ENCODE results near the gene NDRG4. TPM values are rescaled to one million over a fixed set of nuclear protein-coding genes. Genes with fewer than 3 reads are reported as not detected.
A peak's percentile ranks its signal among the peaks of the same experiment; 100 is the strongest.

Gene NDRG4
- total and polyA plus RNA-seq, 2 of the 13 experiments (the other 11 are each of a cell fraction or from before 2014, with no cell fraction given) = 1.7 to 2.7 TPM

DNA sequence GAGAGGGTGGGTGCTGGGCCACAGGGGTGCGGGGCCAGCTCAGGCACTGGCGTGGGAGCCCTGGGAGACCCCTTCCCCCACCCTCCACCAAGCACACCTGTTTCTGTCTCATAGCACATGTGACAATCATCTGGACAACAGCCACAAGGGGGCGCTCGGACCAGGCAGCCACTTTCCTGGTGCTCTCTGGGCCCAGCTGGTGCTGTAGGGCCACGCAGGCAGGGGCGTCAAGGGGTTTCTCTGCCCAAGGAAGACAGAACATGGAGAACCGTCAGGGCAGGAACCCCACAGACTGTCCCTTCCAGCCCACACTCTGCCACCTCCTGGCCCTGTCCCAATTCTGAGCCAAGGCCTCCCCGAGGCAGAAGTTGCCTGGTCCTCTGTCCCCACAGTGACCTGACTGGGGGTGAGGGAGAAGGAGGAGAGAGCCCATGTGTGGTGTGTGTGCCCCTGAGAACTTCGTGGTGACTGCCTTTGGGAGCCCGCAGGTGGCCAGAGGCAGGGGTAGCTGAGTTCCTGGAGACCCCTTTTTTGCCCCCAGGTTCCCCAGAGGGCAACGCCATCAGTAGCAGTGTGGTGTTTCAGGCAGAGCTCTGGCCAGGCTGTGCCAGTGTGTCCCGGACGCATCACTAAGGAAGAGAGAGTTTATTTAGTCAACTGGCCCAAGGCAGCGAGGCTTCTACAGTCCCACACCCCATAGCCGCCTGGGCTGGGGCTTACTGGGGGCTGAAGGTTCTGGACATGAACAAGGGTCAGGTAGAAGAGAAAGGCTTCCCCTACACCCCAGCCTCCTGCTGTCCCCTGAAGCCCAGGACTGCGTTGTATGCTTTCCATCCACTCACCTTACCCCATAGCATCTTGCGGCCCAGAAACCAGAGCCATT is 12.2 kb downstream of the NDRG4 start:
- FAIRE-seq (peak; percentile 63), ATAC-seq (peak; percentile 50), DNase-seq (ENCODE audit: low spot score) (peak; percentile 75)
- no peak overlapping the region for H3K9ac ChIP-seq (ENCODE audit: insufficient read depth, low read depth, low read length)
- 56% methylated on average over 15 of the region's 17 CpGs for WGBS (ENCODE audit: low lambda C conversion rate)
- H3K36me3 ChIP-seq (replicated peaks in 1 of 2; ENCODE audit: control insufficient read depth in 1 of 2, insufficient read depth in 2 of 2, low read length in 2 of 2) = peaks cover 1 to 8% of the 10 kb centered on the region in 2 experiments; a peak in 4 of 5 replicates
- H2AFZ ChIP-seq (ENCODE audit: low read length) = no peak overlapping the region
- H3K9me3 ChIP-seq (ENCODE audit: low read length) = no peaks in the 10 kb centered on the region
- peaks cover 10% of the 10 kb centered on the region for H4K20me1 ChIP-seq (ENCODE audit: insufficient read depth, low read length)
- POLR2A ChIA-PET = no interaction called here
- intact Hi-C loops (cut with micrococcal nuclease; ENCODE audit: unreplicated experiment) = loop anchor here (1.0 to 10.0 kb wide), 4 partner anchors 53 to 244 kb away; no protein-coding TSS in a partner anchor
- H3K27me3 ChIP-seq (ENCODE audit: control insufficient read depth in 1 of 2, insufficient read depth in 2 of 2, low read length in 2 of 2) = no peaks in the 10 kb centered on the region
- no peak overlapping the region for H3K4me2 ChIP-seq (ENCODE audit: low read depth, low read length)
- H3K27ac ChIP-seq (ENCODE audit: extremely low read length, insufficient read depth, low read length) = no peak overlapping the region
- CTCF ChIA-PET (ENCODE audit: low intra/inter-chr PET ratio, low total read pairs) = interaction anchor here (1.6 to 2.2 kb wide), 3 partner anchors 125 to 244 kb away, joined by 4 to 18 read pairs (median 18); no protein-coding TSS in a partner anchor
- no peak overlapping the region for H3K4me3 ChIP-seq (replicated peaks in 1 of 3; ENCODE audit: insufficient read depth in 1 of 3, low read depth in 2 of 3, low read length in 3 of 3)
- in situ Hi-C loops (cut with HindIII; ENCODE audit: extremely low pct_ligation_motif_present, low pct_unique_long_range_greater_than_20kb) = loop anchor here (10.0 kb wide), 1 partner anchor 123 kb away; no protein-coding TSS in a partner anchor
- H3K4me1 ChIP-seq (ENCODE audit: insufficient read depth, low read length) = peaks cover 40% of the 10 kb centered on the region
- no TSS peak for BruUV-seq (replicated peaks)
- peaks cover 5% of the 10 kb centered on the region for H3K79me2 ChIP-seq (ENCODE audit: insufficient read depth, low read length)
- TF ChIP-seq TSC22D2 (CRISPR knock-in tag; IDR thresholded peaks at IDR 0.05; ENCODE audit: borderline replicate concordance) (0 out of 2 replicates have a peak, but pooled peaks have one; percentile 55), STAT5B (CRISPR knock-in tag; IDR thresholded peaks at IDR 0.05) (peak; percentile 28; the same call in 1 of the 2 replicates), ZNF136 (CRISPR knock-in tag; IDR thresholded peaks at IDR 0.05; ENCODE audit: low read depth) (no peak), JDP2 (CRISPR knock-in tag; IDR thresholded peaks at IDR 0.05; ENCODE audit: borderline replicate concordance) (no peak), HES4 (CRISPR knock-in tag; IDR thresholded peaks at IDR 0.05; ENCODE audit: borderline replicate concordance) (no peak), RXRA (CRISPR knock-in tag; IDR thresholded peaks at IDR 0.05) (0 out of 2 replicates have a peak, but pooled peaks have one; percentile 31), ARNT2 (CRISPR knock-in tag; IDR thresholded peaks at IDR 0.05; ENCODE audit: low read depth) (0 out of 2 replicates have a peak, but pooled peaks have one; percentile 5)
- TF ChIP-seq, protein P1, sequence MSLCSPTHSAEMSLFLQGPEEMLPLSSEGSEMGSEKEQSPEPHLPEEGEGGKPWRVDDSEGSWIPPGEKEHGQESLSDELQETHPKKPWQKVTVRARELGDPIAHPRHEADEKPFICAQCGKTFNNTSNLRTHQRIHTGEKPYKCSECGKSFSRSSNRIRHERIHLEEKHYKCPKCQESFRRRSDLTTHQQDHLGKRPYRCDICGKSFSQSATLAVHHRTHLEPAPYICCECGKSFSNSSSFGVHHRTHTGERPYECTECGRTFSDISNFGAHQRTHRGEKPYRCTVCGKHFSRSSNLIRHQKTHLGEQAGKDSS (CRISPR knock-in tag; IDR thresholded peaks at IDR 0.05; ENCODE audit: borderline replicate concordance, low read depth) = peak; percentile 64; the same call in 1 of the 2 replicates
- TF ChIP-seq, protein P2, sequence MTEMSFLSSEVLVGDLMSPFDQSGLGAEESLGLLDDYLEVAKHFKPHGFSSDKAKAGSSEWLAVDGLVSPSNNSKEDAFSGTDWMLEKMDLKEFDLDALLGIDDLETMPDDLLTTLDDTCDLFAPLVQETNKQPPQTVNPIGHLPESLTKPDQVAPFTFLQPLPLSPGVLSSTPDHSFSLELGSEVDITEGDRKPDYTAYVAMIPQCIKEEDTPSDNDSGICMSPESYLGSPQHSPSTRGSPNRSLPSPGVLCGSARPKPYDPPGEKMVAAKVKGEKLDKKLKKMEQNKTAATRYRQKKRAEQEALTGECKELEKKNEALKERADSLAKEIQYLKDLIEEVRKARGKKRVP (CRISPR knock-in tag; IDR thresholded peaks at IDR 0.05) = no peak
- TF ChIP-seq, protein P3, sequence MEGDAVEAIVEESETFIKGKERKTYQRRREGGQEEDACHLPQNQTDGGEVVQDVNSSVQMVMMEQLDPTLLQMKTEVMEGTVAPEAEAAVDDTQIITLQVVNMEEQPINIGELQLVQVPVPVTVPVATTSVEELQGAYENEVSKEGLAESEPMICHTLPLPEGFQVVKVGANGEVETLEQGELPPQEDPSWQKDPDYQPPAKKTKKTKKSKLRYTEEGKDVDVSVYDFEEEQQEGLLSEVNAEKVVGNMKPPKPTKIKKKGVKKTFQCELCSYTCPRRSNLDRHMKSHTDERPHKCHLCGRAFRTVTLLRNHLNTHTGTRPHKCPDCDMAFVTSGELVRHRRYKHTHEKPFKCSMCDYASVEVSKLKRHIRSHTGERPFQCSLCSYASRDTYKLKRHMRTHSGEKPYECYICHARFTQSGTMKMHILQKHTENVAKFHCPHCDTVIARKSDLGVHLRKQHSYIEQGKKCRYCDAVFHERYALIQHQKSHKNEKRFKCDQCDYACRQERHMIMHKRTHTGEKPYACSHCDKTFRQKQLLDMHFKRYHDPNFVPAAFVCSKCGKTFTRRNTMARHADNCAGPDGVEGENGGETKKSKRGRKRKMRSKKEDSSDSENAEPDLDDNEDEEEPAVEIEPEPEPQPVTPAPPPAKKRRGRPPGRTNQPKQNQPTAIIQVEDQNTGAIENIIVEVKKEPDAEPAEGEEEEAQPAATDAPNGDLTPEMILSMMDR (CRISPR knock-in tag; IDR thresholded peaks at IDR 0.05) = peak; percentile 97
- TF ChIP-seq, protein P4, sequence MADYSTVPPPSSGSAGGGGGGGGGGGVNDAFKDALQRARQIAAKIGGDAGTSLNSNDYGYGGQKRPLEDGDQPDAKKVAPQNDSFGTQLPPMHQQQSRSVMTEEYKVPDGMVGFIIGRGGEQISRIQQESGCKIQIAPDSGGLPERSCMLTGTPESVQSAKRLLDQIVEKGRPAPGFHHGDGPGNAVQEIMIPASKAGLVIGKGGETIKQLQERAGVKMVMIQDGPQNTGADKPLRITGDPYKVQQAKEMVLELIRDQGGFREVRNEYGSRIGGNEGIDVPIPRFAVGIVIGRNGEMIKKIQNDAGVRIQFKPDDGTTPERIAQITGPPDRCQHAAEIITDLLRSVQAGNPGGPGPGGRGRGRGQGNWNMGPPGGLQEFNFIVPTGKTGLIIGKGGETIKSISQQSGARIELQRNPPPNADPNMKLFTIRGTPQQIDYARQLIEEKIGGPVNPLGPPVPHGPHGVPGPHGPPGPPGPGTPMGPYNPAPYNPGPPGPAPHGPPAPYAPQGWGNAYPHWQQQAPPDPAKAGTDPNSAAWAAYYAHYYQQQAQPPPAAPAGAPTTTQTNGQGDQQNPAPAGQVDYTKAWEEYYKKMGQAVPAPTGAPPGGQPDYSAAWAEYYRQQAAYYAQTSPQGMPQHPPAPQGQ (CRISPR knock-in tag; IDR thresholded peaks at IDR 0.05; ENCODE audit: borderline replicate concordance) = no peak
- TF ChIP-seq, protein P5, sequence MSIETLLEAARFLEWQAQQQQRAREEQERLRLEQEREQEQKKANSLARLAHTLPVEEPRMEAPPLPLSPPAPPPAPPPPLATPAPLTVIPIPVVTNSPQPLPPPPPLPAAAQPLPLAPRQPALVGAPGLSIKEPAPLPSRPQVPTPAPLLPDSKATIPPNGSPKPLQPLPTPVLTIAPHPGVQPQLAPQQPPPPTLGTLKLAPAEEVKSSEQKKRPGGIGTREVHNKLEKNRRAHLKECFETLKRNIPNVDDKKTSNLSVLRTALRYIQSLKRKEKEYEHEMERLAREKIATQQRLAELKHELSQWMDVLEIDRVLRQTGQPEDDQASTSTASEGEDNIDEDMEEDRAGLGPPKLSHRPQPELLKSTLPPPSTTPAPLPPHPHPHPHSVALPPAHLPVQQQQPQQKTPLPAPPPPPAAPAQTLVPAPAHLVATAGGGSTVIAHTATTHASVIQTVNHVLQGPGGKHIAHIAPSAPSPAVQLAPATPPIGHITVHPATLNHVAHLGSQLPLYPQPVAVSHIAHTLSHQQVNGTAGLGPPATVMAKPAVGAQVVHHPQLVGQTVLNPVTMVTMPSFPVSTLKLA (IDR thresholded peaks at IDR 0.05) = peak; percentile 81
- TF ChIP-seq, protein P6, sequence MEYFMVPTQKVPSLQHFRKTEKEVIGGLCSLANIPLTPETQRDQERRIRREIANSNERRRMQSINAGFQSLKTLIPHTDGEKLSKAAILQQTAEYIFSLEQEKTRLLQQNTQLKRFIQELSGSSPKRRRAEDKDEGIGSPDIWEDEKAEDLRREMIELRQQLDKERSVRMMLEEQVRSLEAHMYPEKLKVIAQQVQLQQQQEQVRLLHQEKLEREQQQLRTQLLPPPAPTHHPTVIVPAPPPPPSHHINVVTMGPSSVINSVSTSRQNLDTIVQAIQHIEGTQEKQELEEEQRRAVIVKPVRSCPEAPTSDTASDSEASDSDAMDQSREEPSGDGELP (IDR thresholded peaks at IDR 0.05; ENCODE audit: borderline replicate concordance, low read depth) = peak; percentile 91
